Epithelial cell of proximal tubule (primary cell): ENCODE data around the gene DISC1. TPM values are rescaled to one million over a fixed set of nuclear protein-coding genes. Genes with fewer than 3 reads are reported as not detected.
A peak's percentile ranks its signal among the peaks of the same experiment; 100 is the strongest.

ENCODE experiments used
- DNase-seq: peaks from one replicate; pipeline ENCODE4 v3.0.0-alpha.2; 2011; ENCODE audit warnings: low read depth
- H3K4me3 ChIP-seq: 2 replicates; pipeline ENCODE4 v1.5.1; 2011; ENCODE audit warnings: low read depth, mild to moderate bottlenecking, low read length
- total RNA-seq: library from RNA; depleted of rRNA; stranded (reverse); fragments of >200 nt; gene quantifications from 2 replicates; pipeline ENCODE4 v1.2.3, GENCODE V29; 2015
- TF ChIP-seq, protein P1 (sequence below): conservative IDR thresholded peaks from 2 replicates; pipeline ENCODE4 v1.5.1; 2012; ENCODE audit warnings: low read depth, mild to moderate bottlenecking, low read length

The DISC1 gene
- 3.1 and 4.0 TPM in 2 replicates for total RNA-seq

DNA sequence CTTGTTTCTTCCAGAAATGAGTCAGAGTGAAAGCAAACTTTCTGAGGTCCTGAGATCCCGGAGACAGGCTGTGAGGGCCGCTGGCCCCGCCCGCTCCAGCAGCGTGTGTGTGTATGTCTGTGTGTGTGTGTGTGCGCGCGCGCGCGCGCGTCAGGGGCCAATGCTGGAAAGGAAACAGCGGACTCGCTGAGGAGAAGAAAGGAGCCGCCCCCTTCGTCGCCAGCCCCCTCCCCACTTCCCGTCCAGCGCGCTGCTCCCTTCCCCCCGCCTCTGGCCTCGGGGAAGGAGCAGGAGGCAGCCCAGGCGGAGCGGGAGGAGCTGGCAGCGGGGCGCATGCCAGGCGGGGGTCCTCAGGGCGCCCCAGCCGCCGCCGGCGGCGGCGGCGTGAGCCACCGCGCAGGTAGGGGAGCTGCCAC lies at the start of gene DISC1:
Gene DISC1, plus strand, starts transcription at position 256 of the 416 bp plus-strand sequence. Its CDS starts 78 bp downstream, at position 334.
- no peak for DNase-seq
- TF ChIP-seq, protein P1, sequence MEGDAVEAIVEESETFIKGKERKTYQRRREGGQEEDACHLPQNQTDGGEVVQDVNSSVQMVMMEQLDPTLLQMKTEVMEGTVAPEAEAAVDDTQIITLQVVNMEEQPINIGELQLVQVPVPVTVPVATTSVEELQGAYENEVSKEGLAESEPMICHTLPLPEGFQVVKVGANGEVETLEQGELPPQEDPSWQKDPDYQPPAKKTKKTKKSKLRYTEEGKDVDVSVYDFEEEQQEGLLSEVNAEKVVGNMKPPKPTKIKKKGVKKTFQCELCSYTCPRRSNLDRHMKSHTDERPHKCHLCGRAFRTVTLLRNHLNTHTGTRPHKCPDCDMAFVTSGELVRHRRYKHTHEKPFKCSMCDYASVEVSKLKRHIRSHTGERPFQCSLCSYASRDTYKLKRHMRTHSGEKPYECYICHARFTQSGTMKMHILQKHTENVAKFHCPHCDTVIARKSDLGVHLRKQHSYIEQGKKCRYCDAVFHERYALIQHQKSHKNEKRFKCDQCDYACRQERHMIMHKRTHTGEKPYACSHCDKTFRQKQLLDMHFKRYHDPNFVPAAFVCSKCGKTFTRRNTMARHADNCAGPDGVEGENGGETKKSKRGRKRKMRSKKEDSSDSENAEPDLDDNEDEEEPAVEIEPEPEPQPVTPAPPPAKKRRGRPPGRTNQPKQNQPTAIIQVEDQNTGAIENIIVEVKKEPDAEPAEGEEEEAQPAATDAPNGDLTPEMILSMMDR, result no peak
- H3K4me3 ChIP-seq, result peak within 1 kb of the TSS; percentile 83

DNA sequence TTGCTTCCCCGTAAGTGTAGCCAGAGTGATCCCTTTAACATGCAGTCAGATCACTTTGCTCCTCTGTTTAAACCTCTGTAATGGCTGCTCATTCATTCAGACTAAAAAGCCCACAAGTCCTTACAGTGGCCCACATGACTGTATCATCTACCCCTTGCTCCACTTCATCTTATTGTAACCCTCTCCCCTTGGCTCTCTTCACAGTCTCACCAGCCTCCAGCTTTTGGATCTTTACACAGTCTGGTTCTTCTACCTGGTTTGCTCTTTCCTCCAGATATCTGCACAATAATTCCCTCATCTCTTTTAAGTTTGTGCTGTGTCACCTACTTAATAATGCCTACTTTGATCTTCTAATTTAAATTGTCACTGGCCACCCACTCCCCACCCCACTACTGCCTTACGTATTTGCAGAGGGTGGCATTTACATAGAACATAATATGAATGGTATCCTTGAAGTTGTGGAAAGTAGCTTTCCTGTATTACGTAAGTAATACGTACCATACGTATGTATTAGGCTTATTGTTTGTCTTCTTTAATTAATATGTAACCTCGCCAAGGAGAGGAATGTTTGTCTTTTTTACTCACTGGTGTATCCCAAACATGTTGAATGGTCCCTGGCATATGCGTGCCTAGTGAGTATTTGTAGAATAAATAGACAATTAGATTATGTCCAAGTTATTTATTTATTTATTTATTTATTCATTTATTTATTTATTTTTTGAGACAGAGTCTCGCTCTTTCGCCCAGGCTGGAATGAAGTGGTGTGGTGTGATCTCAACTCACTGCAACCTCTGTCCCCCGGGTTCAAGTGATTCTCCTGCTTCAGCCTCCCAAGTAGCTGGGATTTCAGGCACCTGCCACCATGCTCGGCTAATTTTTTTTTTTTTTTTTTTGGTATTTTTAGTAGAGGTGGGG lies 49.5 kb upstream of the DISC1 start:
- H3K4me3 ChIP-seq, result no peak overlapping the region
- no peak for DNase-seq
- TF ChIP-seq, protein P1, result no peak

DNA sequence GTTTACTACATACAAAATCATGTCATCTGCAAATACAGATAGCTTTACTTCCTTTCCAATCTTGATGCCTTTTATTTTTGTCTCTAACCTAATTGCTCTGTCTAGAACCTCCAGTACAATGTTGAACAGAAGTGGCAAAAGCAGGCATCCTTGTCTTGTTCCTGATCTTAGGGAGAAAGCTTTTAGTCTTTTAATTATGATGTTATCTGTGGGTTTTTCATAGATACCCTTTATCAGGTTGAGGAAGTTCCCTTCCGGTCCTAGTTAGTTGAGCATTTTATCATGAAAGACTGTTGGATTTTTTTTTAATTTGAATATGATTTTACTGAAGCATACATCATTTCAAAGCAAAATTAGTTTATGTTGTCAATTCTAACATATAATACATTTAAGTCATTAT lies 45.7 kb upstream of the DISC1 start:
- no peak overlapping the region for H3K4me3 ChIP-seq
- no peak for DNase-seq
- TF ChIP-seq, protein P1, result no peak

DNA sequence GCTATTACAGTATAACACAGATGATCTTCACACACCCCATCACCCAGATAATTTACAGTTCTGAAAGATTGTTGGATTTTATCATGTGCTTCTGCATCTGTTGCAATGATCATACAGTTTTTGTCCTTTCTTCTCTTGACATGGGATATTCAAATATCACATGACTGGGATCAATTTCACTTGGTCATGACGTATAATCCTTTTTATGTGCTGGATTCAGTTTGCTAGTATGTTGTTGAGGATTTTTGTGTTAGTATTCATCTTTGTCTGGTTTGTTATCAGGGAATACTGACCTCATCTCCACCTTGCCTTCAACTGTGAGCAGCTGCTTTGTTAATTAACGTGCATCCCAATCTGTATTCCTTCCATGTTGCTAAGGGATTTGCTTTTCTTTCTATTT lies 44.7 kb upstream of the DISC1 start:
- TF ChIP-seq, protein P1, result no peak
- no peak for DNase-seq
- no peak overlapping the region for H3K4me3 ChIP-seq

DNA sequence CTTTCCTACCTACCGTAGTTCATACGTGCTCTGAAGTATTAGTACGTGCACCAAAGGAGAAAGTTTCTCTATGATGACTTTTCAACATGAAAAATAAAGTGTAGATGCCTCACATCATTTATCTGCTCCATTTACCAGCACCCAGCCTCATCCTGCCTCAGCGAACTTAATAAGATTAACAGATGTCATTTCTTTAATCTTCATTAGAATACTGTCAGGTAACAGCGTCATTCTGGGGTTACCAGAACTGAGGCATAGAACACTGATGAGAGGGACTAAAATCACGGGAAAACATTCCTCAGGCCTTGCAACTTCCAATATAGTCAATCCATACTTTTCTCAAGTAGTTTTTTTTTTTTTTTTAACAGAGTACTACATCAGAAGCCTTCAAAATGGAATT lies 43.2 kb upstream of the DISC1 start:
- no peak for DNase-seq
- TF ChIP-seq, protein P1, result no peak
- no peak overlapping the region for H3K4me3 ChIP-seq

DNA sequence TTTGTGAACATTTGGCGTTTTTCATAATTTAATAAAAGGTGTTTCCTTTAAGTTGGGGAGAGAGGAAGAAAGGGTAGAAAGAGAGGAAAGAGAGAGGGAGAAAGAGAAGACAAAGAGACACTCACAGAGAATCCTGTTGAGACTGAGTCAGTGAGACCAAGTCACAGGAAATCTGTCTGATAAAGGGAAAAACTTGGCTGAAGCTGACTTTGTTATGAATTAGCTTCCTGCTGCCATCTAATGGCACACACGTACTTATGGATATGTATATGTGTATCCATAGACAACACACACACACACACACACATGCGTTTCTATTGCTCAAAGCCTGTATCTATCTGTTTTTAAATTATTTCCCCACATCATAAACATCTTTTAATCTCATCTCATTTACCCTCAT lies 42.5 kb upstream of the DISC1 start:
- TF ChIP-seq, protein P1, result peak; percentile 41
- no peak for DNase-seq
- H3K4me3 ChIP-seq, result no peak overlapping the region

DNA sequence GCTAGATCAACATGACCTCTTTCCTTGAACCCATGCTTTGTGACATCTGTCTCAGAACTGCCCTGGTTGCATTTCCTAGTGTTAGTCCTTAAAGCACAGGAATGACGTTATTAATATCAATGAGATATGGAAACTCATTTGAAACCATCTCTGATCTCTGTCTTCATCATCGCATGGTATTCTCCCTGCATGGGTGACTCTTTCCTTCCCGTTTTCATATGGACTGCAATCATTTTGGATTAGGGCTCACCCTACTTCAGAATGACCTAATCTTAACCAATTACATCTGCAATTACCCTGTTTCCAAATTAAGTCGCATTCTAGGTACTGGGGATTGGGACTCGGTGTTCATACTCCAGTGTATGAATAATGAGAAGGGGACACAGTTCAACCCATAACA lies 41.7 kb upstream of the DISC1 start:
- H3K4me3 ChIP-seq, result no peak overlapping the region
- no peak for DNase-seq
- TF ChIP-seq, protein P1, result no peak
